PC-9 (cell line): ENCODE results near the gene ARHGAP42.

Experiments
- EZH2 ChIP-seq: fragments of 200-600 bp; sonication (generic); IDR thresholded peaks from 2 replicates; pipeline ENCODE4 v1.8.0; 2017; ENCODE audit warnings: antibody characterized with exemption, low read depth
- TF ChIP-seq, protein P1 (sequence below): fragments of 200-600 bp; sonication (generic); conservative IDR thresholded peaks from 2 replicates; pipeline ENCODE4 v1.6.1; 2017; ENCODE audit warnings: mixed run types, antibody characterized with exemption, mild to moderate bottlenecking, moderate library complexity

DNA sequence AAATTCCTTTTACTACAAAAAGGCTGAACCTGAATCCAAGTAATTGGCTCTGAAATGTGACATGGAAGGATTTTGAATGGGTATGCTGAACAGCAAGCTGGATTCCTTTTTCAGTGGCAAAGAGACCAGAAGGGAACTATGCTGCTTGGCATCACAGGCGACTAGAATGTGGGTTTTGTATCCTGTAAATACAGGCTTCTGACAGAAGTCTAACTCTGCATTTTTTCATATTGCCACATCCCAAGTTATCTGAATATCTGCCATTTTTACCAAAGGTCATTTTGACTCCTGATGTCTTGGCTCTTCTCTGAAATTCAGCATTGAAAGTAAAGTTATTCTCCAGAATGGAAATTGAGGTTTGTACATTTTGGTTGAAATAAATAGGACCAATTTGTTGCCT lies 145.7 kb downstream of the ARHGAP42 start:
- TF ChIP-seq, protein P1, sequence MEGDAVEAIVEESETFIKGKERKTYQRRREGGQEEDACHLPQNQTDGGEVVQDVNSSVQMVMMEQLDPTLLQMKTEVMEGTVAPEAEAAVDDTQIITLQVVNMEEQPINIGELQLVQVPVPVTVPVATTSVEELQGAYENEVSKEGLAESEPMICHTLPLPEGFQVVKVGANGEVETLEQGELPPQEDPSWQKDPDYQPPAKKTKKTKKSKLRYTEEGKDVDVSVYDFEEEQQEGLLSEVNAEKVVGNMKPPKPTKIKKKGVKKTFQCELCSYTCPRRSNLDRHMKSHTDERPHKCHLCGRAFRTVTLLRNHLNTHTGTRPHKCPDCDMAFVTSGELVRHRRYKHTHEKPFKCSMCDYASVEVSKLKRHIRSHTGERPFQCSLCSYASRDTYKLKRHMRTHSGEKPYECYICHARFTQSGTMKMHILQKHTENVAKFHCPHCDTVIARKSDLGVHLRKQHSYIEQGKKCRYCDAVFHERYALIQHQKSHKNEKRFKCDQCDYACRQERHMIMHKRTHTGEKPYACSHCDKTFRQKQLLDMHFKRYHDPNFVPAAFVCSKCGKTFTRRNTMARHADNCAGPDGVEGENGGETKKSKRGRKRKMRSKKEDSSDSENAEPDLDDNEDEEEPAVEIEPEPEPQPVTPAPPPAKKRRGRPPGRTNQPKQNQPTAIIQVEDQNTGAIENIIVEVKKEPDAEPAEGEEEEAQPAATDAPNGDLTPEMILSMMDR, result no peak
- no peak for TF ChIP-seq EZH2
